ENCODE measurements around the gene MTF2.

The MTF2 gene

GRCh38 chr1:93143136-93143535 is 64.1 kb downstream of the MTF2 start:
- WGBS (ENCODE audit: extremely low coverage, insufficient coverage, insufficient read length), result no CpG with 5 or more reads among the region's 1 CpG
- Histone ChIP-seq H3K14ac (ENCODE audit: low read length) (no peak overlapping the region), H2AFZ (ENCODE audit: insufficient read depth, low read length, poor library complexity) (no peak overlapping the region), H3K36me3 (ENCODE audit: control insufficient read depth in 1 of 2, insufficient read depth in 2 of 2, low read length in 2 of 2) (peaks cover 3 to 5% of the 10 kb centered on the region in 2 experiments), H2BK120ac (ENCODE audit: insufficient read depth, low read length, poor library complexity) (no peak overlapping the region), H3K18ac (ENCODE audit: low read length) (no peak overlapping the region), H3K4me3 (ENCODE audit: low read depth, low read length) (no peak overlapping the region), H3K9ac (ENCODE audit: low read length) (no peak overlapping the region), H2BK12ac (ENCODE audit: low read length) (no peak overlapping the region), H3K4me2 (ENCODE audit: low read length) (no peak overlapping the region), H3K23ac (ENCODE audit: low read length) (no peak overlapping the region), H3K27me3 (ENCODE audit: insufficient read depth, low read length) (no peaks in the 10 kb centered on the region), H2BK5ac (ENCODE audit: low read depth, low read length, poor library complexity) (no peak overlapping the region), H4K12ac (ENCODE audit: low read depth, low read length) (no peak overlapping the region), H3K4me1 (ENCODE audit: control insufficient read depth in 1 of 2, insufficient read depth in 2 of 2, low read length in 2 of 2) (no peaks in the 10 kb centered on the region), H4K91ac (ENCODE audit: low read depth, low read length) (no peak overlapping the region), H3K79me1 (ENCODE audit: low read length) (no peaks in the 10 kb centered on the region), H3K9me3 (ENCODE audit: insufficient read depth, low read depth, low read length) (no peaks in the 10 kb centered on the region), H4K8ac (ENCODE audit: low read depth, low read length) (no peak overlapping the region), H3K4ac (ENCODE audit: low read depth, low read length) (no peak overlapping the region), H3K27ac (ENCODE audit: low read depth, low read length) (no peak overlapping the region), H3K79me2 (ENCODE audit: control insufficient read depth, insufficient read depth, low read length, poor library complexity) (no peaks in the 10 kb centered on the region), H2AK5ac (ENCODE audit: low read length) (no peak overlapping the region)
- DNase-seq, result no peak

DNA sequence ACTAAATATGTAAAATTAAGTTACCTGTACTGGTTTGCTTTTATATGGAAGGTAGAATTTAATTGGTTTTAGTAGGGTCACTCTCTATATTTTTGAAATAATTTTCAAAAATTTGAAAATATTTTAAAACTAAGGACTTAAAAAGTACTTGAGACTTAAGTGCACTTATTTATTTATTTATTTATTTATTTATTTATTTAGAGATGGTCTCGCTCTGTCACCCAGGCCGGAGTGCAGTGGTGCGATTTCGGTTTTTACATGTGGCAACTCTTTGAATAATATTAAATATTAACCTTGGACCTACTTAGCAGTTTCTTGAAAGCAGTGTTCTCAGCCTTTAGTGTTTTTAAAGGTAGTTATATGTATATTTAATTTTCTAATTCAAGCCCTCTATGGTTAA is 64.7 kb downstream of the MTF2 start:
- H2AK5ac ChIP-seq (ENCODE audit: low read length), result no peak overlapping the region
- WGBS (ENCODE audit: extremely low coverage, insufficient coverage, insufficient read length), result no CpG with 5 or more reads among the region's 4 CpGs
- H3K9ac ChIP-seq (ENCODE audit: low read length), result no peak overlapping the region
- H3K23ac ChIP-seq (ENCODE audit: low read length), result no peak overlapping the region
- H2AFZ ChIP-seq (ENCODE audit: insufficient read depth, low read length, poor library complexity), result no peak overlapping the region
- no peak for DNase-seq
- H3K18ac ChIP-seq (ENCODE audit: low read length), result no peak overlapping the region
- H3K79me2 ChIP-seq (ENCODE audit: control insufficient read depth, insufficient read depth, low read length, poor library complexity), result no peaks in the 10 kb centered on the region
- H4K91ac ChIP-seq (ENCODE audit: low read depth, low read length), result no peak overlapping the region
- no peak overlapping the region for H2BK120ac ChIP-seq (ENCODE audit: insufficient read depth, low read length, poor library complexity)
- no peak overlapping the region for H2BK12ac ChIP-seq (ENCODE audit: low read length)
- no peak overlapping the region for H3K4me3 ChIP-seq (ENCODE audit: low read depth, low read length)
- peaks cover 3 to 7% of the 10 kb centered on the region in 2 experiments for H3K36me3 ChIP-seq (ENCODE audit: control insufficient read depth in 1 of 2, insufficient read depth in 2 of 2, low read length in 2 of 2)
- no peaks in the 10 kb centered on the region for H3K27me3 ChIP-seq (ENCODE audit: insufficient read depth, low read length)
- H3K9me3 ChIP-seq (ENCODE audit: insufficient read depth, low read depth, low read length), result no peaks in the 10 kb centered on the region
- H3K4me1 ChIP-seq (ENCODE audit: control insufficient read depth in 1 of 2, insufficient read depth in 2 of 2, low read length in 2 of 2), result no peaks in the 10 kb centered on the region
- no peak overlapping the region for H4K12ac ChIP-seq (ENCODE audit: low read depth, low read length)
- no peak overlapping the region for H3K4me2 ChIP-seq (ENCODE audit: low read length)
- H3K79me1 ChIP-seq (ENCODE audit: low read length), result no peaks in the 10 kb centered on the region
- H3K14ac ChIP-seq (ENCODE audit: low read length), result no peak overlapping the region
- no peak overlapping the region for H2BK5ac ChIP-seq (ENCODE audit: low read depth, low read length, poor library complexity)
- no peak overlapping the region for H3K27ac ChIP-seq (ENCODE audit: low read depth, low read length)
- no peak overlapping the region for H4K8ac ChIP-seq (ENCODE audit: low read depth, low read length)
- H3K4ac ChIP-seq (ENCODE audit: low read depth, low read length), result no peak overlapping the region

- no peak overlapping the region for H4K8ac ChIP-seq (ENCODE audit: low read depth, low read length)
- H3K18ac ChIP-seq (ENCODE audit: low read length), result no peak overlapping the region
- H2AFZ ChIP-seq (ENCODE audit: insufficient read depth, low read length, poor library complexity), result no peak overlapping the region
- no peak overlapping the region for H3K23ac ChIP-seq (ENCODE audit: low read length)
- H3K4me3 ChIP-seq (ENCODE audit: low read depth, low read length), result no peak overlapping the region
- peaks cover 2 to 9% of the 10 kb centered on the region in 2 experiments for H3K36me3 ChIP-seq (ENCODE audit: control insufficient read depth in 1 of 2, insufficient read depth in 2 of 2, low read length in 2 of 2)
- H3K4me2 ChIP-seq (ENCODE audit: low read length), result no peak overlapping the region
- no peaks in the 10 kb centered on the region for H3K9me3 ChIP-seq (ENCODE audit: insufficient read depth, low read depth, low read length)
- no peak overlapping the region for H2BK5ac ChIP-seq (ENCODE audit: low read depth, low read length, poor library complexity)
- H2BK12ac ChIP-seq (ENCODE audit: low read length), result no peak overlapping the region
- no peak overlapping the region for H3K27ac ChIP-seq (ENCODE audit: low read depth, low read length)
- no peaks in the 10 kb centered on the region for H3K4me1 ChIP-seq (ENCODE audit: control insufficient read depth in 1 of 2, insufficient read depth in 2 of 2, low read length in 2 of 2)
- H3K79me1 ChIP-seq (ENCODE audit: low read length), result no peaks in the 10 kb centered on the region
- WGBS (ENCODE audit: extremely low coverage, insufficient coverage, insufficient read length), result no CpG with 5 or more reads among the region's 7 CpGs
- DNase-seq, result no peak
- H2BK120ac ChIP-seq (ENCODE audit: insufficient read depth, low read length, poor library complexity), result no peak overlapping the region
- H3K14ac ChIP-seq (ENCODE audit: low read length), result no peak overlapping the region
- no peaks in the 10 kb centered on the region for H3K27me3 ChIP-seq (ENCODE audit: insufficient read depth, low read length)
- H4K91ac ChIP-seq (ENCODE audit: low read depth, low read length), result no peak overlapping the region
- H3K9ac ChIP-seq (ENCODE audit: low read length), result no peak overlapping the region
- H3K4ac ChIP-seq (ENCODE audit: low read depth, low read length), result no peak overlapping the region
- H4K12ac ChIP-seq (ENCODE audit: low read depth, low read length), result no peak overlapping the region
- H2AK5ac ChIP-seq (ENCODE audit: low read length), result no peak overlapping the region
- no peaks in the 10 kb centered on the region for H3K79me2 ChIP-seq (ENCODE audit: control insufficient read depth, insufficient read depth, low read length, poor library complexity)
Observed at GRCh38 chr1:93148001-93148400, 68.9 kb downstream of the MTF2 start.

DNA sequence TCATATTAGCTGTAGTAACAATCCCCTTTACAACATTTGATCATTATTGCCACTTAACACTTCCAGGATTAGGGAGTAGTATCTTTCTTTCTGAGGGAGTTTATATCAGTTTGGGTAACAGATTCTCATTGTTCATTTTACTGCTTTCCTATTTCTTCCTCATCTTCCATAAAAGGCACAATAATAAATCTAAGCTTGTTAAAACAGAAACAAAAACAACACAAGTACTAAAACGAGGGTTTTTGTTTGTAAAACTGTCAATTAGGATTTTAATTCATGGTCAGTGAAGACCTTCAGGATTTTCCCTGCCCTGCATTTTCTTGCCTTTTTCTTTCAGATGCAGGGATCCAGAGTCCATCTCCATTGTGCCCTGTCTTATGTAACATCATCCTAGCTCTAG is 71.6 kb downstream of the MTF2 start:
- Histone ChIP-seq H3K18ac (ENCODE audit: low read length) (no peak overlapping the region), H3K4ac (ENCODE audit: low read depth, low read length) (no peak overlapping the region), H2BK120ac (ENCODE audit: insufficient read depth, low read length, poor library complexity) (no peak overlapping the region), H3K27ac (ENCODE audit: low read depth, low read length) (no peak overlapping the region), H4K12ac (ENCODE audit: low read depth, low read length) (no peak overlapping the region), H3K4me3 (ENCODE audit: low read depth, low read length) (no peak overlapping the region), H3K27me3 (ENCODE audit: insufficient read depth, low read length) (no peaks in the 10 kb centered on the region), H3K23ac (ENCODE audit: low read length) (no peak overlapping the region), H3K36me3 (ENCODE audit: control insufficient read depth in 1 of 2, insufficient read depth in 2 of 2, low read length in 2 of 2) (peaks cover 4 to 12% of the 10 kb centered on the region in 2 experiments), H3K9ac (ENCODE audit: low read length) (no peak overlapping the region), H3K79me2 (ENCODE audit: control insufficient read depth, insufficient read depth, low read length, poor library complexity) (no peaks in the 10 kb centered on the region), H3K79me1 (ENCODE audit: low read length) (no peaks in the 10 kb centered on the region), H3K9me3 (ENCODE audit: insufficient read depth, low read depth, low read length) (peaks cover 2% of the 10 kb centered on the region), H2AK5ac (ENCODE audit: low read length) (no peak overlapping the region), H4K91ac (ENCODE audit: low read depth, low read length) (no peak overlapping the region), H2BK5ac (ENCODE audit: low read depth, low read length, poor library complexity) (no peak overlapping the region), H4K8ac (ENCODE audit: low read depth, low read length) (no peak overlapping the region), H2AFZ (ENCODE audit: insufficient read depth, low read length, poor library complexity) (no peak overlapping the region), H3K4me1 (ENCODE audit: control insufficient read depth in 1 of 2, insufficient read depth in 2 of 2, low read length in 2 of 2) (no peaks in the 10 kb centered on the region), H3K14ac (ENCODE audit: low read length) (no peak overlapping the region), H2BK12ac (ENCODE audit: low read length) (no peak overlapping the region), H3K4me2 (ENCODE audit: low read length) (no peak overlapping the region)
- no peak for DNase-seq
- no CpG with 5 or more reads among the region's 1 CpG for WGBS (ENCODE audit: extremely low coverage, insufficient coverage, insufficient read length)

Data from trophoblast cell (in vitro differentiated cells and primary cell).